H54 (cell line): ENCODE measurements around the gene CCL17.
"Not testable (repeated sequence)": the region's sequence is repeated elsewhere in the genome, so short reads cannot be mapped to it uniquely, and the experiment has no call there.

Source experiments
- DNase-seq: peaks from one replicate; pipeline ENCODE4 v3.0.0; 2011; ENCODE audit warnings: low spot score, mixed read lengths; ENCODE audit not compliant: insufficient read length
- FAIRE-seq: peaks from 3 replicates; lab custom pipeline; 2011; peaks lifted over from hg19 to GRCh38; lab: Jason Lieb, UNC
- POLR2A ChIP-seq: IDR thresholded peaks from 2 replicates; pipeline ENCODE4 v1.6.1; 2011; ENCODE audit warnings: low read depth, mild to moderate bottlenecking, low read length

Gene CCL17

GRCh38 chr16:57372372-57373116, 32.0 kb upstream of the CCL17 start, which contains the start of gene CX3CL1:
Gene CX3CL1 (plus strand): TSS chr16:57372490. CDS start chr16:57372569, 79 bp downstream.
- TF ChIP-seq POLR2A: no peak
- no peak for DNase-seq
- no peak for FAIRE-seq

- no peak for TF ChIP-seq POLR2A
- no peak for DNase-seq
- FAIRE-seq: no peak
These were observed 31.2 kb upstream of the CCL17 start for GRCh38 chr16:57373117-57373947.

- DNase-seq (no peak), FAIRE-seq (no peak)
- no peak for TF ChIP-seq POLR2A
These were observed 30.5 kb upstream of the CCL17 start for GRCh38 chr16:57374067-57374534.

- not testable (repeated sequence) for FAIRE-seq, DNase-seq
These were observed 29.6 kb upstream of the CCL17 start for GRCh38 chr16:57374925-57375465.

GRCh38 chr16:57376313-57376818, 28.2 kb upstream of the CCL17 start:
- FAIRE-seq: no peak
- no peak for DNase-seq
- no peak for TF ChIP-seq POLR2A

GRCh38 chr16:57377080-57377841, 27.3 kb upstream of the CCL17 start:
- FAIRE-seq (no peak), DNase-seq (no peak)
- no peak for TF ChIP-seq POLR2A

- no peak for TF ChIP-seq POLR2A
- FAIRE-seq (no peak), DNase-seq (no peak)
These were observed 25.0 kb upstream of the CCL17 start for GRCh38 chr16:57379579-57379978.

- DNase-seq: no peak
- no peak for TF ChIP-seq POLR2A
- FAIRE-seq: no peak
These were observed 23.7 kb upstream of the CCL17 start for GRCh38 chr16:57380671-57381462.

- no peak for FAIRE-seq
- no peak for DNase-seq
- TF ChIP-seq POLR2A: no peak
These were observed 22.6 kb upstream of the CCL17 start for GRCh38 chr16:57381791-57382534.

- no peak for DNase-seq
- no peak for FAIRE-seq
- no peak for TF ChIP-seq POLR2A
These were observed 21.9 kb upstream of the CCL17 start for GRCh38 chr16:57382535-57383275.
